GM19397 (cell line): ENCODE results near the gene CLEC2B.

Experiments
- ATAC-seq: cut with Tn5 transposase; IDR thresholded peaks from one replicate; pipeline ENCODE4 v1.9.1; 2021; ENCODE audit warnings: mild to moderate bottlenecking, moderate library complexity; ENCODE audit not compliant: unreplicated experiment

Gene CLEC2B

GRCh38 chr12:9870286-9870866, 1.2 kb upstream of the CLEC2B start:
- ATAC-seq, result no peak

- ATAC-seq, result no peak
Observed at GRCh38 chr12:9868951-9869306, 225 bp downstream of the CLEC2B start.

- no peak for ATAC-seq
Observed at GRCh38 chr12:9868311-9868801, 798 bp downstream of the CLEC2B start.

GRCh38 chr12:9867531-9867930, 1.6 kb downstream of the CLEC2B start:
- no peak for ATAC-seq

- no peak for ATAC-seq
Observed at GRCh38 chr12:9866860-9867269, 2.3 kb downstream of the CLEC2B start.

- no peak for ATAC-seq
Observed at GRCh38 chr12:9864913-9865675, 4.1 kb downstream of the CLEC2B start.

- no peak for ATAC-seq
Observed at GRCh38 chr12:9858135-9858534, 11.0 kb downstream of the CLEC2B start.

- ATAC-seq, result no peak
Observed at GRCh38 chr12:9856894-9857293, 12.3 kb downstream of the CLEC2B start.

- no peak for ATAC-seq
Observed at GRCh38 chr12:9856151-9856550, 13.0 kb downstream of the CLEC2B start.

- ATAC-seq, result no peak
Observed at GRCh38 chr12:9851927-9852326, 17.2 kb downstream of the CLEC2B start.

- no peak for ATAC-seq
Observed at GRCh38 chr12:9851050-9851449, 18.1 kb downstream of the CLEC2B start.

- ATAC-seq, result no peak
Observed at GRCh38 chr12:9848899-9849298, 20.3 kb downstream of the CLEC2B start.

GRCh38 chr12:9843407-9843806, 25.7 kb downstream of the CLEC2B start:
- no peak for ATAC-seq

- no peak for ATAC-seq
Observed at GRCh38 chr12:9831720-9832119, 37.4 kb downstream of the CLEC2B start.

- ATAC-seq, result no peak
Observed at GRCh38 chr12:9829982-9830381, 39.2 kb downstream of the CLEC2B start.

- no peak for ATAC-seq
Observed at GRCh38 chr12:9829483-9829882, 39.7 kb downstream of the CLEC2B start.

- no peak for ATAC-seq
Observed at GRCh38 chr12:9827209-9827888, 41.8 kb downstream of the CLEC2B start, which contains the start of gene KLRF1. Gene KLRF1 (plus strand): TSS chr12:9827481. CDS start chr12:9827545, 64 bp downstream.

- no peak for ATAC-seq
Observed at GRCh38 chr12:9820281-9820930, 48.7 kb downstream of the CLEC2B start.

GRCh38 chr12:9813821-9814798, 55.0 kb downstream of the CLEC2B start:
- ATAC-seq, result peak; percentile 95

- no peak for ATAC-seq
Observed at GRCh38 chr12:9811621-9812020, 57.5 kb downstream of the CLEC2B start.
